GM12891 (cell line): Measurements from ENCODE around the gene HSPB3.

ENCODE experiments used
- DNase-seq: peaks from one replicate; pipeline ENCODE4 v3.0.0; 2011; ENCODE audit warnings: low spot score; ENCODE audit not compliant: insufficient read length
- FAIRE-seq: peaks from 2 replicates; lab custom pipeline; 2011; peaks lifted over from hg19 to GRCh38; lab: Jason Lieb, UNC
- PAX5 ChIP-seq: IDR thresholded peaks from 2 replicates; pipeline ENCODE4 v1.6.1; 2011; ENCODE audit warnings: low read length, moderate library complexity, mild to moderate bottlenecking; ENCODE audit not compliant: insufficient read depth, severe bottlenecking
- POLR2A ChIP-seq: IDR thresholded peaks from 2 replicates; pipeline ENCODE4 v1.6.1; 2011; ENCODE audit warnings: low read depth, low read length, control low read depth
- POLR2AphosphoS5 ChIP-seq: IDR thresholded peaks from 2 replicates; pipeline ENCODE4 v1.6.1; 2011; ENCODE audit warnings: low read depth, low read length, control low read depth
- POU2F2 ChIP-seq: IDR thresholded peaks from 2 replicates; pipeline ENCODE4 v1.6.1; 2011; ENCODE audit warnings: low read depth, mild to moderate bottlenecking, control low read depth, low read length, moderate library complexity
- SPI1 ChIP-seq: IDR thresholded peaks from 2 replicates; pipeline ENCODE4 v1.6.1; 2011; ENCODE audit warnings: low read depth, low read length, control low read depth
- TAF1 ChIP-seq: IDR thresholded peaks from 2 replicates; pipeline ENCODE4 v1.6.1; 2011; ENCODE audit warnings: low read depth, low read length, control low read depth

The HSPB3 gene

GRCh38 chr5:54454602-54455001 is 897 bp upstream of the HSPB3 start:
- DNase-seq (no peak), FAIRE-seq (no peak)
- TF ChIP-seq TAF1 (no peak), POLR2A (no peak), POLR2AphosphoS5 (no peak)

DNA sequence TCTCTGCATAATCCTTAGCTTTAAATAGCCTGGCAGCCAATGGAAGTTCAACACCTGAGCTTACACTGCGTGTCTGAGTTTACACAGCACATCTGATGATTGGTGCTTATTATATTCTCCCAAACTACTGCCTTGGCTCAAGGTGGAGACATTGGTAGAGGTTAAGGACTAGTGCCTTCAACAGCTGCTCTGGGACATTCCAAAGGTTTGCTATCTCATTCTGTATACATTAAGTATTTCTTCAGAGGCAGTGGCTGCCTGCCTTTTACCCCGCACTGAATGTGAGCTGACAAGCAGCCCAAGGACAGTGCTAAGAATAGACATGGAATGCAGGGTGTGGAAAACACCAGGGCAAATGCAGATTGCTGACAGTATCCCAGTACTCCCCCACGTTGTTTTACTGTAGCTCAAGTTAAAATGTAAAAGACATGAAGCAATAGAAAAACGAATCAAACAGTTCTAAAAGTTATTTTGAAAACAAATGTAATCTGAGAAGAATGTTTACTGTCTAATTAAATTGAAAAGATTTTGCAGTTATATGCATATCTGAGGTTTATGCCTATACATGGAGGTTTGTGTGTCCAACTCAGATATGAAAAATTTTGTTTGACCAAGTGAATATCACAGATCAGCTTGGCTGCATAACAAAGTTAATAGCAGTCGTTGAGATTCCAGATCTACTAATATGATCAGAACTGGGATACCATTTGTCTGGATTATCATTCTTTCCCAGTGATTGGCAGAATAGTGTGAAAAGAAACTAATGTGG is 1.8 kb downstream of the HSPB3 start:
- DNase-seq (no peak), FAIRE-seq (no peak)
- TF ChIP-seq POU2F2, result no peak
- TF ChIP-seq PAX5, result no peak
- TF ChIP-seq TAF1, result no peak
- no peak for TF ChIP-seq POLR2A
- TF ChIP-seq SPI1, result no peak
- no peak for TF ChIP-seq POLR2AphosphoS5

- FAIRE-seq (no peak), DNase-seq (no peak)
- no peak for TF ChIP-seq SPI1
- no peak for TF ChIP-seq PAX5
- TF ChIP-seq POU2F2, result no peak
- TF ChIP-seq POLR2AphosphoS5, result no peak
- no peak for TF ChIP-seq POLR2A
- TF ChIP-seq TAF1, result no peak
These were observed 2.7 kb downstream of the HSPB3 start for GRCh38 chr5:54458221-54458620.

DNA sequence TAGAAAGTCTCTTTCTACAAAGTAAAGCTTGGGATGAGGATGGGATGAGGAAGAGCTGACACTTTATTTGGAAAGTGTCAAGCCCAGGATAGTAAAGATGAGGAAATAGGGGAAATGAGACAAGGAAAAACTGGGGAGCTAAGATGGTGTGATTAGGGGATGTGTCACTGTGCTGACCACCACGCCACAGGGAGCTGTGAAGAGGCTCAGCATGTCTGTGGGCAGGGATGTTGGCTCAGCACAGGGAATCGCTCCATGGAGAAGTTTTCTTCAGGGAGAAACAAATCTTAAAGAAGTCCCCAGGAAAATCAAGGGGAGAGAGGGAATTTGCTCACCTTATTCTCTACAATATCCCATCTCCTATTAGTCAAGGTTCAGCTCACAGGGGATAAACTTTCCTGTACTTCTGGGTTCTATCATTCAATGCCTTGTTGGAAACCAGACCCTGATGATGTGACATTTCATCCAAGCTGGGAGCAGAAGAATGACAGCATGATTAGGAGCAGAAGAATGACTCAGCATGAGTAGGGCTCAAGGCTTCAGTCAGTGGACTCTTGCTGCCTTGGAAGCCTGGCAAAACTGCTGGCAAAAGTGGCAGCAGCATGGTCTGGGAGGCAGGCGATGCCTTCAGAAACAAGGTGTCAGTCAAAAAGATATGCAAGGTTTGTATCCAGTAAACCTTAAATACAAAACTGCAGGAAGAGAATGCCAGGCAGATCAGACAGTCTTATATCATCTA is 4.9 kb downstream of the HSPB3 start:
- TF ChIP-seq POU2F2 (no peak), PAX5 (no peak), POLR2A (no peak), POLR2AphosphoS5 (no peak), SPI1 (no peak), TAF1 (no peak)
- FAIRE-seq (no peak), DNase-seq (no peak)

DNA sequence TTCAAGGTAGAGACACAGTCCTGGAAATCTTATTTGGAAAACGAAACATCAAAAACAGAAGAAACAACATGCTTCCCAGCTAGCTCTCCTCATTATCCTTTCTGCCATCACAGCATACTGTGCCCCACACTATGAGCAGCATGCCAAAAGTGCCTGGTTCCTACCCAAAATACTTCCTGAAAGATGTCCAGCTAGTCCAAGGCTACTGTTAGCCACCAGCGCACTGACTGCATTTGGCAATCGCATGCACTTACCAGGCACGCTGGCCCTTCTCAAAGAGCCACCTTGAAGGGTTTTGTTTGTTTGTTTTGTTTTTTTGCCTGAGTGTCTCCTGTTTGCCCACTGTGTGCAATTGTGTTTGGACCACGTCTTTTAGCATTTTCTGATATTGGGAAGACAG is 6.8 kb downstream of the HSPB3 start:
- no peak for TF ChIP-seq SPI1
- TF ChIP-seq PAX5, result no peak
- TF ChIP-seq POLR2AphosphoS5, result no peak
- no peak for TF ChIP-seq POU2F2
- TF ChIP-seq TAF1, result no peak
- no peak for TF ChIP-seq POLR2A
- DNase-seq (no peak), FAIRE-seq (no peak)

- DNase-seq (no peak), FAIRE-seq (no peak)
- no peak for TF ChIP-seq POU2F2
- TF ChIP-seq POLR2A, result no peak
- no peak for TF ChIP-seq POLR2AphosphoS5
- no peak for TF ChIP-seq SPI1
- no peak for TF ChIP-seq TAF1
- no peak for TF ChIP-seq PAX5
These were observed 8.2 kb downstream of the HSPB3 start for GRCh38 chr5:54463713-54464112.

DNA sequence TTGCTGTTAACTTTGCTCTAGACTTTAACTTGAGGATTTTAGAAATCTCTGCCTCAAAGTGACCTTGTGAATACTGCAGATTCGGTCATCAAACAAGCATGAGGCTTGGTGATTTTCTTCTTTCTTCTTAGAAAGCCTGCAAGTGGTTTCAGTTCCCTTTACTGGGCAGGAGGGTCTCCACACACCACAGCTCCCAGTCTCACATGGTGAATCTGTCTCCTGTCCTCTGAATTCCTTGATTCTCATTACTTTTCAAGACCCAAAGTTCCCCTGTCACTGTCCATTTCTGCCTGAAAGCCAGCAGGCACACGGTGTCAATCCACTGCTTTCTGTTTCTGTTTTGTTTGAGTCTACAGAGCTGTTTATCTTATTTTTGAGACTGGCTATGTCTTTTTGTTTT is 14.1 kb downstream of the HSPB3 start:
- peak; percentile 23 for FAIRE-seq
- no peak for TF ChIP-seq PAX5
- peak; percentile 98 for TF ChIP-seq SPI1
- no peak for TF ChIP-seq POLR2AphosphoS5
- DNase-seq, result peak; percentile 20

- DNase-seq, result no peak
- no peak for FAIRE-seq
- TF ChIP-seq PAX5 (no peak), SPI1 (no peak), POU2F2 (no peak), TAF1 (no peak), POLR2AphosphoS5 (no peak), POLR2A (no peak)
These were observed 14.6 kb downstream of the HSPB3 start for GRCh38 chr5:54470128-54470527.

- FAIRE-seq, result no peak
- no peak for DNase-seq
- TF ChIP-seq TAF1, result no peak
- no peak for TF ChIP-seq SPI1
- TF ChIP-seq POLR2A, result no peak
- TF ChIP-seq POU2F2, result no peak
- TF ChIP-seq POLR2AphosphoS5, result no peak
- TF ChIP-seq PAX5, result no peak
These were observed 15.2 kb downstream of the HSPB3 start for GRCh38 chr5:54470677-54471076.

DNA sequence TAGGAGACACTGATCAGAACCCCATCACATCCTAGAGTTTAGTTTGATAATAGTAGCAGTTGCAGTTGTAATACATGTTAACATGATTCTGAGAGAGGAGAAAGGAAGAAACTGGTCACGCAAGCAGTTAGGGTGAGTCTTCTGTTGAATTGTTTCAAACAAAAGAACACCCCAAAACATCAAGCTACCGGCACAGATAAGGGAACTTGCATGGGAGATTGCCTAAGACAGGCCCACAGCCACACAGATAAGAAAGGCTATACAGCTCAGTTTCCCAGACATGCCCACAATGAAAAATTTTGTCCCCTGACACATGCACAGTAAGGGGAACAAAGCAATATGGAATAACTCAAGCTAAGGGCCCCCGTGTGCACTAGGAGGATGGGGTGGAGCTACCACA is 15.9 kb downstream of the HSPB3 start:
- no peak for TF ChIP-seq POLR2AphosphoS5
- no peak for TF ChIP-seq POLR2A
- no peak for TF ChIP-seq PAX5
- no peak for TF ChIP-seq SPI1
- TF ChIP-seq POU2F2, result no peak
- no peak for TF ChIP-seq TAF1
- no peak for FAIRE-seq
- no peak for DNase-seq
